Measurements from ENCODE around the gene TH.

TH gene

DNA sequence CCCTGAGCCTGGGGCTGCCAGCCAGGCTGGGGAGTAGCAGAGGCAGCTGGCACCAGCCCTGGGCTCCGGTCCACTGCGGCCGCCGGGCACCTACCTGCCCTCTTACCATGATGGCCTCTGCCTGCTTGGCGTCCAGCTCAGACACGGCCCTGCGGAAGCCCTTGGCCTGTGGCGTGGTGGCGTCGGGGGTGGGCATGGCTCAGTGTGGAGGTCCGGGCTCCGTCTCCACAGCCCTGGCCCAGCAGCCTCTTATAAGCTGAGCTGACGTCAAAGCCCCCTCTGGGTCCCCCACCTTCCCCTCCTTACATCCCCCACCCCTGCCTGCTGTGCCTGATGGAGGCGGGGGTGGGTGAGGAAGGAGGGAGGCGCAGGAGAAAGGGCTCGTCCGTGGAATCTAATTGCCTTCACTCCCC, at the start of gene TH:
TH (minus strand) TSS at position 225 of the 413 bp plus-strand sequence; CDS start at position 196, 29 bp downstream.
- DNase-seq (ENCODE audit: low read depth), result no peak

DNA sequence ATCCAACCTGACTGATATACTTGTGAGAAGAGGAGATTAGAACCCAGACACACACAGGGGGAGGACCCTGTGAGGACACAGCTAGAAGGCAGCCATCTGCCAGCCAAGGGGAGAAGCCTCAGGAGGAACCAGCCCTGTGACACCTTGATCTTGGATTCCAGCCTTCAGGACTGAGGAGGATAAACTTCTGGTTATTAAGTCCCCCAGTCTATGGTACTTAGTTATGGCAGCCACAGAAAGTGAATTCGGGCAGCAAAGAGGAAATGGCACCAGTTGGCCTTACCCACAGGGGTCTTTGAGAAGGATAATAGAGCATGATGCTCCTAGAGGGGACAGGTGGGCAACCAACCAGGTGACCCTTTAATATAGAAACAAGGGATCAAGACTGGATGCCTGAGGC, 49.4 kb upstream of the TH start:
- DNase-seq (ENCODE audit: low read depth), result no peak

DNA sequence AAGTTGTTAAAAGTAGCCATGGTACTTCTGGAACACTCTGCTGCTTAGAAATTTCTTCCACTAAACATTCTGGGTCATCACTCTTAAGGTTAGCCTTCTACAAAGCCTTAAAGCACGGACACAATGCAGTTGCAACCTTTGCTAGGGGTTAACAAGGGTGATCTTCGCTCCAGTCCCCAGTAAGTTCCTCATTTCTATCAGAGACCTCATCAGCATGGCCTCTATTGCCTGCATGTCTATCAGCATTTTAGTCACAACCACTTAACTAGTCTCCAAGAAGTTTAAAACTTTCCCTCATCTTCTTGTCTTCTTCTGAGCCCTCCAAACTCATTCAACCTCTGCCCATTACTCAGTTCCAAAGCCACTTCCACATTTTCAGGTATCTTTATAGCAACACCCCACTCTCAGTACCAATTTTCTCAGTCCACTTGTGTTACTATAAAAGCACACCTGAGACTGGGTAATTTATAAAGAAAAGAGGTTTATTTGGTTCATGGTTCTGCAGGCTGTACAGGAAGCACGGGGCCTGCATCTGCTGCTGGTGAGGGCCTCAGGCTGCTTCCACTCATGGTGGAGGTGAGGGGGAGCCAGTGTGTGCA, 48.7 kb upstream of the TH start:
- DNase-seq (ENCODE audit: low read depth), result no peak

DNA sequence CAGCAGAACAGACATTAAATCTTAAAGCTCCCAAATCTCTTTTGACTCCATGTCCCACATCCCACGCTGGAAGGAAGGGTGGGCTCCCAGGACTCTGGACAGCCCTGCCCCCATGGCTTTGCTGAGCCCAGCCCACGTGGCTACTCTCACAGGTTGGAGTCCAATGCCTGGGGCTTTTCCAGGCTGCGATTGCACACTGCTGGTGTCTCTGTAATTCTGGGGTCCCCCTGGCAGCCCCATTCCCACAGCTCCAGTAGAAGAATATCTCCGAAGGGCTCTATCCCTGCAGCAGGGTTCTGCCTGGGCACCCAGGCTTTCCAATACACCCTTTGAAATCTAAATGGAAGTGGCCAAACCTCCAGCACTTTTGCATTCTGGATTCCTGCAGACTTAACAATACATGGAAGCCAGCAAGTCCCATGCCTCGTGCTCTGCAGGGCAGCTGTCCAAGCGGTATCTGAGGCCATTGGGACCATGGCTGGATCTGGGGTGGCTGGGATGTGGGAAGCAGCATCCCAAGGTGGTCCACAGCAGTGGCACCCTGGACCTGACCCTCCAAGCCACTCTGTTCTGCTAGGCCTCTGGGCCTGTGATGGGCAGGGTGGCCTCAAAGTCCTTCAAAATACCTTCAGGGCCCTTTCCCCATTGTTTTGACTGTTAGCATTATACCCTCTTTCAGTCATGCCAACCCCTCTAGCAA, 47.9 kb upstream of the TH start:
- DNase-seq (ENCODE audit: low read depth), result no peak

DNA sequence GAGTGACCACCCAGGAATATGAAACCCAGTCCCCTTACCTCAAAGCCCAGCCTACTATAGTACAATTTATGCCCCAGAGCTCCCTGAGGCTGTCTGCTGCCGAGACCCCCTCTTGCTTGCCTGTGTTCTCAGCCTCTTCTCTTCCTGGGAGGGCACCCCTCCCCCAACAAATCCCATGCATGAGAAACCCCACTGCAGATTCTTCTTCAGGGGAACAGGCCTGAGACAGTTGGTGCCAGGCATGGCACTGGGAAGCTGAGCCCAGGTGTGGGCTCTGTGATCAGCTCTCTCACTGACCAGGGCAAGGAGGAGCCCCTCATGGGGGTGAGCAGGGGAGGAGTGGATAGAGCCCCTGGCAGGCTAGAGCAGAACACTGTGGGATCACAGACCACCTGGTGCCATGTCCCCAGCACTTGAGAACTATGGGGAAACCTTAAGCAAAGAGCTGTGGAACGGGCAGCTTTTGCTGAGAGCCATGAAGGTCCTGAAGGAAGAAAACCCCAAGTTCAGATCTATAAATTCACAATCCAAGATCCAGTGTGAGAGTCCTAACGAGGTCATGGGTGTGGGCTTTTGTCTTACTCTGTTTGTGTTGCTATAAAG, 46.5 kb upstream of the TH start:
- no peak for DNase-seq (ENCODE audit: low read depth)

DNA sequence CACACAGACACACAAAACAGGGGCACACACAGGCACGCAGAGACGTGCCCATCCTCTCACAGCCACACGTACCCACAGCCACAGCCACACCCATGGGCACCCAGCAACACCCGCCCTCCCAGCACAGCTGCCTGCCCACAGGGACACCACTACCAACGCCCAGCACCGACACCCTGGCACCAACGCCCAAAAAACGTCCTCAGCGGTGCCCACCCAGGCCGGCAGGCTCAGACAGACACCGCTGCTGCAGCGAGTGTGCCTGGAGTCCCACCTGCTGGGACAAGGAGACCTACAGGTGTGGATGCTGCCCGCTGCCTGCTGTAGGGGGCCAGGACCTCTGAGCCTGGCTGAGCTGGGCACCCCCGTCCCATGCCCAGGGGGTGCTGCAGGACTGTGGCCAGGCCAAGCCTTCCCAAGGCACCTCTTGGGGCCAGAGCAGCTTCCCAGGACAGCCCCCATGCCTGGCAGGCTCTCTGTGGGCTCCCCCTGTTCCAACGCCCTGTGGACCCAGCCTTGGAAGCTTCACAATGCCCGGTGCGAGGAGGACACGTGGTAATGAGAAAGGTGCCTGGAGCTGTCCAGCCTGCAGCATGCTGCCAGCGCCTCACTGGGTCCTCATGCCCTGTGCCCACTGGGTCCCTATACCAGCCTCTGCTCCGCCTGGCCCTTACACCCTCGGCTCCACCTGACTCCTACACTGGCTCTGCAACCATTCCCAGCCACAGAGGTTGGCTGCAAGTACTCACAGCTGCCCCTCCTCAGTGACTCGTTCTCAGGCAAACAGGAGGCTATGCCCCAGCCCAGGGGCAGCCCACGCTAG, 45.8 kb upstream of the TH start:
- no peak for DNase-seq (ENCODE audit: low read depth)

DNA sequence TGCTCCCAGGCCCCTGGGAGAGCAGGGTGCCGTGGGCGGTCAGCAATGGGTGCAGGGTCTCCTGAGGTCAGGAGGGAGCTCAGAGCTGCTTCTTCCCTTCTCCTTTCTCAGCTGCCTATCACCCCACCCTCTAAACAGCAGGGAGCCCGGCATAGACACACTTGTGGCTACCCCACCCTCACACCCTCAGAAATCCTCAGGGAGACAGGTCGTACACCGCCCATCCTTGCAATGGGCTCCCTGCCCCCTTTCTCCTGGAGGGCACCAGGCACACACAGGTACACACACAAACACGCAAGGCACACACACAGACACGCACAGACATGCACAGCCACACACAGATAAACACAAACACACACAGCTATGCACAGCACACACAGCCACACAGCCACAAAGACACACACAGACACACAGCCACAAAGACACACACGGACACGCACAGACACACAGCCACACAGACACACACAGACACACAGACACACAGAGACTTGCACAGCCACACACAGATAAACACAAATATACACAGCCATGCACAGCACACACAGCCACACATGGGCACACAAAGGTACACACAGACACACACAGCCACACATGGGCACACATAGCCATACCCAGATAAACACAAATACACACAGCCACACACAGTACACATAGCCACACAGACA, 44.9 kb upstream of the TH start:
- no peak for DNase-seq (ENCODE audit: low read depth)

DNA sequence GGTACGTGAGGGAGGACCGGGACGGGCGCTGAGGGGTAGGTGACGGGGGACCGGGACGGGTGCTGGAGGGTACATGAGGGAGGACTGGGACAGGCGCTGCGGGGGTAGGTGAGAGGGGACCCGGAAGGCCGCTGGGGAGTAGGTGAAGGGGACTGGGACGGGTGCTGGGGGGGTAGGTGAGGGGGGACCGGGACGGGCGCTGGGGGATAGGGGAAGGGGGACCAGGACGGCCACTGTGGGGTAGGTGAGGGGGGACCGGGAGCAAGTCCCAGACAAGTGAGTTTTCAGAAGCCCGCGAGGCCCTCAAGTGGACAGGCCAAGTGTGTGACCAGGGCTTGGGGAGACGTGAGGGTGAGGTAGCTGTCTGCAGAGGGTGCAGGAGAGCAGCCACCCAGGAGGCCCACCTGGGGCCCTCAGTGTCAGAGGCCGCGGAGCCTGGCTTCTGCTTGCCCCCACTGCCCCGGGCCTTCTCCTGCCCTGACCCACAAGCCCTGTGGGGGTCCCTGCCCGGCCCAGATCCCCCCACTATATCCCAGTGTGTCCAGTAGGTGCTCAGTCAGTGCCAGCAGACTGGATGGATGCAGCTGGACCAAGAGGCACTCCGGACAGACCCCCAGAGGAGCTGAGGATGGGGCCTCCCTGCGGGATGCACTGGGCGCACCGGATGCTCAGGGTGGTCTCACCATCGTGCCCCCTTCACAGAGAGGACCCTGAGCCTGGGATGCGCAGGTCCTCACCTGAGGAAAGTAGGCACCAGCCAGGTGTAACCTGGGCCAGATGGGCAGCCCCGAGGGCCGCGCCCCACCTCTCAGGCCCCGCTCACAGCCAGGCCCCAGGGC, 44.2 kb upstream of the TH start:
- DNase-seq (ENCODE audit: low read depth), result no peak

DNA sequence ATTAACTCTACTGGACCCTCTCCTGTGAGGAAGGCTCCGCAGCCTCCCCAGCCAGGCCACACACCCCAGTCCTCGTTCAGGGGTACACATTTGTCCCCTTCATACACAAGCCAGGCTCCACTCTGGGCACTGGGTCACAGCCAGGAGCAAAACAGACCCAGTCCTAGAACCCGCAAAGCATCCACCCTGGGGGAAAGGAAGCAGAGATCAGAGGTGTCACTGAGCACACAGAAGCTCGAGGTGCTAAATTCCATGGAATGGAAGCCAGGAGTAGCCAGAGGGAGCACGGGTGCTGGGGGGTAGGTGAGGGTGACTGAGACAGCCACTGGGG, 43.6 kb upstream of the TH start:
- DNase-seq (ENCODE audit: low read depth), result no peak

DNA sequence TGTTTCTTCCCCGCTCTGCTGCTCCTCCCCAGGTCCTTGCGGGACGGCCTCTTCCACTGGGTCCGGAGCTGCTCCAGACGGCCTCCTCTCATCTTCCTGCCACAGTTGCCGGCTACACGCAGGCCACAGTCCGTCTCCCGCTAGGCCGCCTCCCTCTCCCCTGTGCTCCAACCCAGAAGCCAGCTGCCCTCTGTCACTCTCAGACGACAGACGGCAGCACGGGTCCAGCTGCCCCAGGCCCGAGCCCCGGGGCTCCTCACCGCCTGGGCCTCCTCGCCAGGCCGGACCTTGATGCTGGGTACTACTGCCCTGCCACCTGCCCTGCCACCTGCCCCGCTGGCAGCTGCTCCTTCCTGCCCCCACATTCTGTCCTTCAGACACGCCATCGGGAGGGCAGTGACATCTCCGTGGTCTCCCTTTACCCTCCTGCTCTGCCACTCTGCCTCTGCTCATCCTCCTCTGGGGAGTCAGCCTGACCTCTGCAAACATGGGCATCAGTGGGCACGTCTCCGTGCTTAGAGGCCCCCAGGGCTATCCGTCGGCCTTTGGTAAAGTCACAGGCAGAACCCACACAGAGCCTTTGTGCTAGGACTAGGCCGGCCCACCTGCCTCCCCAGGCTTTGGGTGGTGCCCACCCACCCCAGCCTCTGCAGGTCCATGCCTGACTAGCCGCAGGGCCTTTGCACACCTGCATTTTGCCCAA, 43.1 kb upstream of the TH start:
- no peak for DNase-seq (ENCODE audit: low read depth)

DNA sequence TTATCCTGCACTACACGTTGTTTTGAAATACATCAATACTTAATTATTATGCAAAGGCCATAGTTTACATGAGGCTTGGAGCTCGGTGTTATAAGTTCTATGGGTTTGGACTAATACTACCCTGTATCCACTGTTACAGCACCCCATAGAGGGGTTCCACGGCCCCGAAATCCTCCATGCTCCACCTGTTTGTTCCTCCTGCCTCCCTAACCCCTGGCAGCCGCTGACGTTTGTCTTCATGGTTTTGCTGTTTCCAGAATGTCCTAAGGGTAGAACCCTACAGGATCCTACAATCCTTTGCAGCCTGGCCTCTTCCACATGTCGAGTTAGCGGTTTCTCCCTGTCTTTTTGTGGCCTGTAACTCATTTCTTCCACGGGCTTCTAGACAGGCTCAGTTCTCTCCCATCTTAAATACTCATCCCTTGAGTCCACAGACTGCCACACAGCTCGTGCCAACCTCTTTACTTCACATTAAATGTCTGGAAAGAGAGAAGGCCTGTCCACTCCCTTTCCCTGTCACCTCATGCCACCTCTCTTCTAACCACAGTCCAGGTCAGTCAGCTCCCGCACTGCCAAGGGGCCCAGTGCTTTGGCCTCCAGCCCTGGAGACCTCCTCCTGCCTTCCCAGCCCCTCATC, 42.4 kb upstream of the TH start:
- no peak for DNase-seq (ENCODE audit: low read depth)

DNA sequence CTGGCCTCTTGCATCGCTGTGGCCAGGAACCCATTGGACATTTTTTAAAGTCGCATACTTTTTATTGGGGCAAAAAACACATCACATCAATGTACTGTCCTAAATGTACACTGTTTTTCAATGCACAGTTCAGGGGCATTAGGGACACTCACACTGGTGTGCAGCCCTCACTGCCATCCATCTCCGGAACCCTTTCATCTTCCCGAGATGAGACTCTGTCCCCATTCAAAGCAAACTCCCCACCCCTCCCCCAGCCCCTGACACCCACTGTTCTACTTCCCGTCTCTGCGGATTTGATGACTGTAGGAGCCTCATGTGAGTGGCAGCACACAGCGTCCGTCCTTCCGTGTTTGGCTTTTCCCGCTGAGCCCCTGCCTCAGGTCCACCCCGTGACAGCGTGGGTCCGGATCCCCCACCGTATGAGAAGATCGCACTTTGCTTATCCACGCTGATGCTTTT, 41.8 kb upstream of the TH start:
- no peak for DNase-seq (ENCODE audit: low read depth)

DNA sequence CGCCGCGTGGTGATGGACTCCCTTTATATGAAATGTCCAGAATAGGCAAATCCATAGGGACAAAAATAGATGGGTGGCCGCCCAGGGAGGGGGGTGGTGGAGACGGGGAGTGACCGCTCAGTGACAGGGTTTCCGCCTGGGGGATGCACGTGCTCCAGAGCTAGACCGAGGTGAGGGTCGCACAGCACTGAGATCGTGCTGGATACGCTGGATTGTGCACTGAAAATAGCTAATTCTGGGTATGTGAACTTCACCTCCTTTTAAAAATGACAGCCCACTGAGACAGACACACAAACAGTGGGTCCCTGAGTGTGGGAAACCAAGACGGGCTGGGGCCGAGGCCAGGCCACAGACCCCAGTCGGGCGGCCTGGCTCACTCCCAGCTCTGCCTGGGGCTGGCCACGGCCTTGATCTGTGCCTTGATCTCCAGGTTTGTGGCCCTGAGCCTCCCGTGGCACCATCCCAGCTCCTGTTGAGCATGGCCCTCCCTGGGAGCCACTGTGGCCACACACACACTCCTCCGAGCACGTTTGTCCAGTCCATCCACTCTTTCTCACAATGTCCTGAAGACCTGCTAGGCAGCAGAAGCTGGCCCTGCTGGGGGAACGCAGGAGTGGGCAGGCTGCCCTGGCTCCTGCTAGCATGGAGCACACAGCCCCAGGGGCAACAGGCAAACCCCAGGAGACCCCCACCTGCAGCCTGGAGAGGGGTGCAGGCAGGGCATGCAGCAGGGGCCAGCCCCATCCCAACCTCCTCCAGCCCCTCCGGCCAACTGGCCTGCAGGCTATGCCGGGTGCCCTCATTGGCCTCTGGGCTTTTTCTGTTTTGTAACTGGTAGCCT, 41.0 kb upstream of the TH start:
- DNase-seq (ENCODE audit: low read depth), result no peak

DNA sequence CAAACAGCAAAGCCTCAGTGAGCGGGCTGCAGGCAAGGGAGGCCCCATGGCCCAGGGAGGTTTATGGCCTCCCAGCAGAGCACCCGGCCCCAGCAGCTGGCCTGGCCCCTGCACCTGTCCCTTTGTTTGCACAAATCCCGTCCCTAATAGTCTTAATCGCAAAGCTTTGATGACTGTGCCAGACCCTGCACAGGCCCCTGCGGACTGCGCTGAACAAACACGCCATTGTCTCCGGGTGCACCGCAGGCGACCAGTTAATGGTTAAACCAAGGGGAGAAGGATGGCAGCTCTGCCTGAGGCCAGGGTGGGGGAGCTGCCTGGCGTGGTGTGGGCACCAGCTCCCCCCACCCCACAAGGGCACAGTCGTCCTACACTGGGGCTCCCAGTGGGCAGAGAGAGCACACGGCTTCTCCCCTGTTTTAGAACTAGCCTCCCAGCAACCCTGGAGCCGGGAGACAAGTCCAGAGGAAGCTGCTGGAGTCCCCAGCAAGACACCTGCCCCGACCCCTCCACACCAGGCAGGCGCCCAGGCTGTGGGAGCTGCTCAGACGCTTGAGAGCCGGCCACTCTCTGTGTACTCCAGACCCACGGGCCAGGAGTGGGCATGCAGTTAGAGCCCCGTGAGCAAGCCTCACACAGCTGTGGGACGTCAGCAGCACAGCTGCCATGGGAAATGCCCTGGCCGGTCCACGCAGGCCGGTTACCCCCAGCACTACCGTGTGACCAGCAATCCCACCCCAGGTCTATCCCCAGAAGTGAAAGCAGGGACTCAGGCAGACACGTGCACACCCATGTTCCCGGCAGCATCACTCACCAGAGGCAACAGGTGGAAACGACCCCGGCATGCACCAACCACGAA, 39.7 kb upstream of the TH start:
- DNase-seq (ENCODE audit: low read depth), result no peak

DNA sequence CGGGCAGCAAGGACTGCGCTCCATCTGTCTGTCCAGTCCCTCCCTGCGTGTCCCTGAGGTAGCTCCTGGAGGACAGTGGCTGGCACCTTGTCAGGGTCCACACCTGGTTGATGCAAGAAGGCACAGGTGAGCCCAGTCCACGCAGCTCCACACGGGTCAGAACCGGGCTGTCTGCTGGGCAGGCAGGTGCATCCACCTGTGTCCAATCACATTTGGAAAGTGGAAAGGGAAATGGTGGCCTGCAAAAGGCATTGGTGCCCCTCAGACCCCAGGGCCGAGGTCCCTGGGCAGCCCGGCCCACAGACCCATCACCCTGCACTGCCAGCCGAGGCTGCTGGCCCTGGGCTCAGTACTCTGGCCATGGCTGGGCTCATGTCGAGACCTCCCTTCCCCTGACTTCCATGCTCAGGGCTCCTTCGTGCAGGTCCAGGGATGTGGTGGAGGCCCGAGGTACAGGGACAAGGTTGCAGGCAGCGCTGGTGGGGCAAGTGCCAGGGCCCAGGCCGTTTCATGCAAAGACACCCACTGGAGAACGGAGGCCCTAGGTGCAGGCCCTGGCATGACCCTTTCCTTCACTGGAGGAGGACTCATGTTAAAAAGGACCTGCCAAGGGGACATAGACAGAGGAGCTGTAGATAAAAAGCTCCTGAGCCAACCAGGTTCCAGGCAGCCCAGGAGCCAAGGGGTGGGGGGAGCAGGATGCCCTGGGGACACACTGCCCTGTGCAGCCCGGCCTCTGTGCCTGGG, 38.9 kb upstream of the TH start:
- no peak for DNase-seq (ENCODE audit: low read depth)

DNA sequence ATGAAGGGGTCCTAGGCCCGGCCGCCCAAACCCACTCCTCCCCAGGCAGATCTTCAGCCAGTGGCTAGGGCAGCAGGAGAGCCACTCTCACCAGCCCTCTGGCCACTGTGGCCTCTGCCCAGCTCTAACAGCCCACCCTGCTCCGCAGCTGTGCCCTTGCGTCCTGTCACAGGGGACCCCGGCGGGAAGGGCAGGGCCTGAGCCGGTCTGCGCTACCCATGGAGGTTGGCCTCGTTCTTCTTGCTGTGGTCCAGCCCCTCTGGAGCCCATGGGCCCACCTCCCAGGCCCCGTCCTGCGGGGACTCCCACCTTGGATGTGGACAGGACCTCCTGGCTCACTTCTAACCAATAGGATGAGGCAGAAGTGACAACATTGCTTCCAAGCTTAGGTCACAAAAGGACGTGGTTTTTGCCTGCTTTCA, 38.3 kb upstream of the TH start:
- DNase-seq (ENCODE audit: low read depth), result no peak

DNA sequence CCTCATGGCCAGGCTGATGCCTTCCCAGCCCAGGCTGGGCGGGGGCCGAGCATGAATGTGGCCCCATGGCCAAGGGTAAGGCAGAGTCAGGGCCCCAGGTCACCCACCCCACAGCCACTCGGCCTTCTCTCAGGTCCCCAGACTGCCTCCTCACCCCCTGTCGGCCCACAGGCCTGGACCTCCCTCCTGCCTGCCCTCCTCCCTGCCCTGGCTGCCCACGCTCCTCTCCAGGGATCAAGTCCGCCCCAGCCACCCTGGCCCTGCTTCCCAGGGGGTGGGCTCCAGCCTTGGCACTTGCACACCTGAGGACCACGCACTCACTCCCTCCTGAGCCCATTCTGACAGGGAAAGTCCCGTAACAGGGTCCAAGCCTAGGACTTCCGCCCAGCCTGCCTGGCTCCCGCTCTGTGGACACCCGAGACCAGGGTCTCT, 37.8 kb upstream of the TH start:
- no peak for DNase-seq (ENCODE audit: low read depth)

Measured in amniotic epithelial cell (primary cell).